Measurements from ENCODE around the gene WFDC5. TPM values are rescaled to one million over a fixed set of nuclear protein-coding genes. Genes with fewer than 3 reads are reported as not detected.

The WFDC5 gene
- total RNA-seq, 3 donors from 2014 or later (not counting 1 experiment from before 2014, with no cell fraction given): not detected

DNA sequence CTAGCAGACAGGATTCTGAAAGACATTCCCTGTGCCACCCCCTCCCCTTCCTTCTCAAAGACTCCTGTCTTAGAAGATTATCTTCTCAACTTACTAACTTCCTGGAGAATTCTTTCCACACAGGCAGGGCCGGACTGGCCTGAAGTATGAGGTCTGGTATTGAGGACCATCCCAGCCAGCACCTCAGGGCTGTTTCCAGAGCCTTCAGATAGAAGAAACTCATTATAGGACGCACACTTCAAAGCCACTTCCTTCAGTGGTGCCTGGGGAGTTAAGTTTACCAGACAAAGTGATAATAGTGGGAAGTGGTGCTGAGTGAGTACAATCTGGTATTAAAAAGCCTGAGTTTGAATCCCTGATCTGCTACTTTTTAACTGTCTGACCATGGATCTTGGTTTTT lies 29.7 kb downstream of the WFDC5 start:
- 79% methylated on average over 2 of the region's 2 CpGs for WGBS (ENCODE audit: insufficient coverage)
- Histone ChIP-seq H3K36me3 (ENCODE audit: control insufficient read depth, insufficient read depth, low read length) (peaks cover 52% of the 10 kb centered on the region), H3K27me3 (ENCODE audit: control insufficient read depth, insufficient read depth, low read length) (no peaks in the 10 kb centered on the region), H3K9me3 (ENCODE audit: control insufficient read depth, insufficient read depth, low read length) (no peaks in the 10 kb centered on the region), H3K4me1 (ENCODE audit: control insufficient read depth, insufficient read depth, low read length) (no peaks in the 10 kb centered on the region), H3K4me3 (ENCODE audit: low read length) (no peak overlapping the region), H3K27ac (ENCODE audit: low read length) (no peak overlapping the region)
- H3K36me3 Mint-ChIP-seq: peaks cover 30% of the 10 kb centered on the region
- peak overlapping the region; percentile 37 to 59 for H3K27ac Mint-ChIP-seq
- no peak overlapping the region for H3K4me3 Mint-ChIP-seq
- DNase-seq (no peak), ATAC-seq (peak in 1 of 3 donors; percentile 36)
- intact Hi-C loops (cut with micrococcal nuclease): no loop called here
- H3K27me3 Mint-ChIP-seq (ENCODE audit: low read depth in 2 of 2): no peaks in the 10 kb centered on the region
- H3K9me3 Mint-ChIP-seq: no peaks in the 10 kb centered on the region
- TF ChIP-seq, protein P1, sequence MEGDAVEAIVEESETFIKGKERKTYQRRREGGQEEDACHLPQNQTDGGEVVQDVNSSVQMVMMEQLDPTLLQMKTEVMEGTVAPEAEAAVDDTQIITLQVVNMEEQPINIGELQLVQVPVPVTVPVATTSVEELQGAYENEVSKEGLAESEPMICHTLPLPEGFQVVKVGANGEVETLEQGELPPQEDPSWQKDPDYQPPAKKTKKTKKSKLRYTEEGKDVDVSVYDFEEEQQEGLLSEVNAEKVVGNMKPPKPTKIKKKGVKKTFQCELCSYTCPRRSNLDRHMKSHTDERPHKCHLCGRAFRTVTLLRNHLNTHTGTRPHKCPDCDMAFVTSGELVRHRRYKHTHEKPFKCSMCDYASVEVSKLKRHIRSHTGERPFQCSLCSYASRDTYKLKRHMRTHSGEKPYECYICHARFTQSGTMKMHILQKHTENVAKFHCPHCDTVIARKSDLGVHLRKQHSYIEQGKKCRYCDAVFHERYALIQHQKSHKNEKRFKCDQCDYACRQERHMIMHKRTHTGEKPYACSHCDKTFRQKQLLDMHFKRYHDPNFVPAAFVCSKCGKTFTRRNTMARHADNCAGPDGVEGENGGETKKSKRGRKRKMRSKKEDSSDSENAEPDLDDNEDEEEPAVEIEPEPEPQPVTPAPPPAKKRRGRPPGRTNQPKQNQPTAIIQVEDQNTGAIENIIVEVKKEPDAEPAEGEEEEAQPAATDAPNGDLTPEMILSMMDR (IDR thresholded peaks at IDR 0.05): no peak
- peaks cover 44 to 57% of the 10 kb centered on the region in 2 donors for H3K4me1 Mint-ChIP-seq

DNA sequence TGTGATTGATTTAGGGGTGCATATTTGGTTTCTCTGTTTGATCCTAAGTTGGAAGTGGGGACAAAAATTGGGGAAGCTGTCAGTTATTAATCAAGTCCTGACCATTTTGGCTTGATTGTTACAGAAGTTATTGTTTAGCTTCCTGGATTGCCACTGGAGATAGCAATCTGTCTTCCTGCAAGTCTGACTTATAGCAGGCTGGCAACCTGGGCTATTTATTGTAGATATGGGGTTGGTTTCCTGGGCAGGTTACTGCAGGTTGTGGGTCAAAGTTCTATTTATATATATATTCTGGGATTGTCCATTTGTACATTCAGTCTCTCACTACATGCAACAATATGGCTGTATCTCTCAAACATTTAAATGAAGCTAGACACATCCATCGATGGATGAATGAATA lies 31.8 kb downstream of the WFDC5 start:
- H3K4me1 Mint-ChIP-seq: peaks cover 38 to 57% of the 10 kb centered on the region in 2 donors
- H3K27me3 Mint-ChIP-seq (ENCODE audit: low read depth in 2 of 2): no peaks in the 10 kb centered on the region
- H3K27ac Mint-ChIP-seq: peak overlapping the region; percentile 37 to 59
- H3K9me3 Mint-ChIP-seq: no peaks in the 10 kb centered on the region
- DNase-seq: no peak
- H3K4me1 ChIP-seq (ENCODE audit: control insufficient read depth, insufficient read depth, low read length): no peaks in the 10 kb centered on the region
- WGBS (ENCODE audit: insufficient coverage): 100% methylated on average over 1 of the region's 1 CpG
- no peaks in the 10 kb centered on the region for H3K9me3 ChIP-seq (ENCODE audit: control insufficient read depth, insufficient read depth, low read length)
- intact Hi-C loops (cut with micrococcal nuclease): no loop called here
- no peak for ATAC-seq
- peaks cover 37% of the 10 kb centered on the region for H3K36me3 Mint-ChIP-seq
- H3K36me3 ChIP-seq (ENCODE audit: control insufficient read depth, insufficient read depth, low read length): peaks cover 63% of the 10 kb centered on the region
- H3K27ac ChIP-seq (ENCODE audit: low read length): no peak overlapping the region
- no peak overlapping the region for H3K4me3 ChIP-seq (ENCODE audit: low read length)
- H3K27me3 ChIP-seq (ENCODE audit: control insufficient read depth, insufficient read depth, low read length): no peaks in the 10 kb centered on the region
- no peak overlapping the region for H3K4me3 Mint-ChIP-seq
- TF ChIP-seq, protein P1 (IDR thresholded peaks at IDR 0.05): no peak

DNA sequence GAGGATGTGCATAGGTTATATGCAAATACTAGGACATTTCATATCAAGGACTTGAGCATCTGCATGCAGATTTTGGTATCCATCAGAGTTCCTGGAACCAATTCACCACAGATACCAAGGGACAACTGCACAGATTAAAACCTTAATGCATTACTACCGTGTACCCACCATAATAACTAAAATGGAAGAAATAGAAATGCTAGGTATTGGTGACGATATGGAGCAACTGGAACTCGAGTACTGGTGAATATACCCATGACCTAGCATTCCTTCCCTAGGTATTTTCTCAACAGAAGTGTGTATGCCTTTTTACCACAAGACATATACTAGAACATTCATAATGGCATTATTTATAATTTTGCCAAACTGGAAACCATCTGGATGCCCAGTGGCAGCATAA lies 32.5 kb downstream of the WFDC5 start:
- no peak for ATAC-seq
- no peak overlapping the region for H3K4me3 Mint-ChIP-seq
- H3K27ac Mint-ChIP-seq: peak overlapping the region in 1 of 2 donors; percentile 59
- Histone ChIP-seq H3K27me3 (ENCODE audit: control insufficient read depth, insufficient read depth, low read length) (no peaks in the 10 kb centered on the region), H3K4me3 (ENCODE audit: low read length) (no peak overlapping the region), H3K4me1 (ENCODE audit: control insufficient read depth, insufficient read depth, low read length) (no peaks in the 10 kb centered on the region), H3K36me3 (ENCODE audit: control insufficient read depth, insufficient read depth, low read length) (peaks cover 67% of the 10 kb centered on the region), H3K9me3 (ENCODE audit: control insufficient read depth, insufficient read depth, low read length) (no peaks in the 10 kb centered on the region), H3K27ac (ENCODE audit: low read length) (no peak overlapping the region)
- no peaks in the 10 kb centered on the region for H3K27me3 Mint-ChIP-seq (ENCODE audit: low read depth in 2 of 2)
- no peak for DNase-seq
- peaks cover 38% of the 10 kb centered on the region for H3K36me3 Mint-ChIP-seq
- TF ChIP-seq, protein P1 (IDR thresholded peaks at IDR 0.05): no peak
- no peaks in the 10 kb centered on the region for H3K9me3 Mint-ChIP-seq
- H3K4me1 Mint-ChIP-seq: peaks cover 31 to 50% of the 10 kb centered on the region in 2 donors
- intact Hi-C loops (cut with micrococcal nuclease): no loop called here
- 100% methylated on average over 2 of the region's 3 CpGs for WGBS (ENCODE audit: insufficient coverage)
